ENCODE data around the gene CALD1. TPM values are rescaled to one million over a fixed set of nuclear protein-coding genes. Genes with fewer than 3 reads are reported as not detected.
A peak's percentile ranks its signal among the peaks of the same experiment; 100 is the strongest.

CALD1 gene
- total RNA-seq, 4 donors from 2014 or later, result 1,513 to 2,575 (median 1,808) TPM

- peak overlapping the region; percentile 64 to 85 (median 78) for H3K27ac ChIP-seq
- WGBS, 2 donors (ENCODE audit: low coverage in 1 of 2), result 90 to 100% methylated on average over 1 of the region's 1 CpG
These were observed 91.3 kb downstream of the CALD1 start for GRCh38 chr7:134870781-134871180.

DNA sequence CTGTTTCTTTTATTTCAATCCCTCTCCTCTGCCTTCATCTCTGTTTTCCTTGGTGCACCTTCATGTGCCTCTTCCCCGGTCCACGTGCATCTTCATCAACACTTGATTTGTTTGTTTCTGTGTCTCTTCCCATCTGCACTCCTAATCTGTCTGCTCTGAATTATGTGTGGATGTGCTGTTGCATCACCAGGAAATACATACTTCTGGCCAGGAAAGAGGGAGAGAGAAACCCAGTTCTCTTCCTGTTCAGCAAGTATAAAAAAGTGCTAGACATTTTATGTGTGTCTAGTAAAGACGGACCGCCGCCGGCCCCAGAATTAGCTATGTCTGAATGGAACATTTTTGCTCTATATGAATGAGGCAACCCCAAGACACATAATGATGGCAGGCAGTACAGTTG is 93.8 kb downstream of the CALD1 start:
- Histone ChIP-seq H3K4me1 (peaks cover 16 to 98% (median 16%) of the 10 kb centered on the region in 3 donors), H3K27me3 (no peaks in the 10 kb centered on the region), H3K4me3 (no peak overlapping the region), H3K27ac (peak overlapping the region in 3 of 4 donors; percentile 61 to 85 (median 79)), H3K9me3 (no peaks in the 10 kb centered on the region), H3K36me3 (peaks cover 0 to 22% of the 10 kb centered on the region in 2 donors)
- TF ChIP-seq POLR2A (IDR thresholded peaks at IDR 0.05), result no peak
- TF ChIP-seq POLR2AphosphoS5 (IDR thresholded peaks at IDR 0.05), result peak; percentile 10
- TF ChIP-seq EP300 (IDR thresholded peaks at IDR 0.05), result no peak
- WGBS, 2 donors (ENCODE audit: low coverage in 1 of 2), result 59 to 73% methylated on average over 2 to 6 of the region's 6 CpGs
- no peak for ATAC-seq

More at GRCh38 chr7:134870781-134871180, 91.3 kb downstream of the CALD1 start:
- Histone ChIP-seq H3K9me3 (no peaks in the 10 kb centered on the region), H3K4me1 (peaks cover 16 to 99% (median 32%) of the 10 kb centered on the region in 3 donors), H3K4me3 (no peak overlapping the region), H3K36me3 (peaks cover 0 to 29% of the 10 kb centered on the region in 2 donors), H3K27me3 (no peaks in the 10 kb centered on the region)
- no peak for TF ChIP-seq POLR2A (IDR thresholded peaks at IDR 0.05)
- TF ChIP-seq POLR2AphosphoS5 (IDR thresholded peaks at IDR 0.05), result no peak
- TF ChIP-seq CTCF (IDR thresholded peaks at IDR 0.05), result no peak
- no peak for TF ChIP-seq EP300 (IDR thresholded peaks at IDR 0.05)
- no peak for ATAC-seq

- H3K4me1 ChIP-seq, result peaks cover 19 to 98% (median 21%) of the 10 kb centered on the region in 3 donors
- peak overlapping the region in 3 of 4 donors; percentile 79 to 85 (median 79) for H3K27ac ChIP-seq
- WGBS, 2 donors (ENCODE audit: low coverage in 1 of 2), result 60% methylated on average over 5 of the region's 5 CpGs; no CpG with 5 or more reads in 1 of the 2 donors
- H3K4me3 ChIP-seq, result no peak overlapping the region
- H3K9me3 ChIP-seq, result no peaks in the 10 kb centered on the region
- H3K27me3 ChIP-seq, result no peaks in the 10 kb centered on the region
- no peak for TF ChIP-seq EP300 (IDR thresholded peaks at IDR 0.05)
- TF ChIP-seq POLR2A (IDR thresholded peaks at IDR 0.05), result no peak
- TF ChIP-seq CTCF (IDR thresholded peaks at IDR 0.05), result no peak
- TF ChIP-seq POLR2AphosphoS5 (IDR thresholded peaks at IDR 0.05), result no peak
- H3K36me3 ChIP-seq, result peaks cover 0 to 10% of the 10 kb centered on the region in 2 donors
- no peak for ATAC-seq
These were observed 95.0 kb downstream of the CALD1 start for GRCh38 chr7:134874407-134874806.

DNA sequence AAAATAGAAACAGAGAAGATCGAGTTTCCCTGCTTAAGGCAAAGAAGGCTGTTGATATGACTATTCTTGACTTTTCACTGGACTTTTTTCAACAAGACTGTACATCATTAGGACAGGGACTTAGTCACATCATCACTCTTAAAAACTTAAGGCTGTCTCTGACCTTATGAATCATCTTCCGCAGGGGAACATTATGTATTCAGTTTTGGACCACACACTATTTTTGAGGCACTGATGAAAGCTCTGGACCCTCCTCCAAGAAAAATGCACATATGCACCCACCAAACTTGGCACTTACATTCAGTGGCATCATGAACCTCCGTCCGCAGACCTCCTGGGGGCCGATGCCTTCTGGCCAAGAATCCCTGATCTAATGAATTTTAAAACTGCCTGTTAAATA is 96.4 kb downstream of the CALD1 start:
- Histone ChIP-seq H3K27ac (peak overlapping the region; percentile 40 to 85 (median 79)), H3K27me3 (no peaks in the 10 kb centered on the region), H3K4me1 (peaks cover 21 to 98% (median 23%) of the 10 kb centered on the region in 3 donors), H3K4me3 (no peak overlapping the region), H3K9me3 (no peaks in the 10 kb centered on the region), H3K36me3 (peaks cover 0 to 5% of the 10 kb centered on the region in 2 donors)
- WGBS, 2 donors (ENCODE audit: low coverage in 1 of 2), result 34 to 57% methylated on average over 4 to 5 of the region's 5 CpGs
- no peak for TF ChIP-seq CTCF (IDR thresholded peaks at IDR 0.05)
- no peak for TF ChIP-seq EP300 (IDR thresholded peaks at IDR 0.05)
- peak; percentile 82 for TF ChIP-seq POLR2AphosphoS5 (IDR thresholded peaks at IDR 0.05)
- TF ChIP-seq POLR2A (IDR thresholded peaks at IDR 0.05), result no peak
- ATAC-seq, result peak; percentile 70

DNA sequence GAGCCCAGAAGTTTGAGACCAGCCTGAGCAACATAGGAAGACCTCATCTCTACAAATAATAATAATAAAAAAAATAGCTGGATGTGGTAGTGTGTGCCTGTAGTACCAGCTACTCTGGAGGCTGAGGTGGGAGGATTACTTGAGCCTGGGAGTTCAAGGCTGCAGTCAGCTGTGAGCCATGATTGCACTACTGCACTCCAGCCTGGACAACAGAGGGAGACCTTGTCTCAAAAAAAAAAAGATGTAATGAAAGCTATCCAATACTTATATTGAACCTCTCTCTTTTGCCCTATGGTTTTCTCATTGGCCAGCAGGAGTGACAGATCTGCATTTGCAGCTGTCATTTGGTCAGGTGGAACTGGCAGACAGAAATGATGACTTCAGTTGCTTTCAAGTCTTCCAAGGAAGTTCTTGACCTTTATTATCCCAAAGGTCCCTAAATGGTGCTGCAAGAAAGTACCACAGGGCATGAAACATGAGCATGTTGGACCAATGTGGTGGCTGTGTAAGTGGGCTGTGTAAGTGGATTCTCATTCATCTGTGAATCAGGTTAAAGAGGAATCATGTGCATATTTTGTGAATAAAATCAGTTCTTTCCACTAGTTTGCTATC is 99.4 kb downstream of the CALD1 start:
- no peaks in the 10 kb centered on the region for H3K9me3 ChIP-seq
- H3K4me1 ChIP-seq, result peaks cover 15 to 90% (median 21%) of the 10 kb centered on the region in 3 donors
- H3K27me3 ChIP-seq, result no peaks in the 10 kb centered on the region
- peaks cover 0 to 5% of the 10 kb centered on the region in 2 donors for H3K36me3 ChIP-seq
- ATAC-seq, result no peak
- TF ChIP-seq POLR2AphosphoS5 (IDR thresholded peaks at IDR 0.05), result peak; percentile 26
- TF ChIP-seq POLR2A (IDR thresholded peaks at IDR 0.05), result no peak
- peak in 1 of 4 experiments; percentile 13 for TF ChIP-seq CTCF (IDR thresholded peaks at IDR 0.05)
- no peak for TF ChIP-seq EP300 (IDR thresholded peaks at IDR 0.05)
- no peak overlapping the region for H3K4me3 ChIP-seq
- peak overlapping the region; percentile 79 to 85 (median 80) for H3K27ac ChIP-seq
